OCI-LY1 (cell line): ENCODE measurements around the gene LRRC8B.

ENCODE experiments used
- CTCF ChIP-seq: fragments of 200-600 bp; sonication (generic), shearing (Covaris generic); IDR thresholded peaks from 2 replicates; pipeline ENCODE4 v1.5.1; 2017; ENCODE audit warnings: mild to moderate bottlenecking, antibody characterized with exemption, low read length, moderate library complexity, mixed read lengths
- EZH2 ChIP-seq: fragments of 200-600 bp; sonication (generic), shearing (Covaris generic); IDR thresholded peaks from 2 replicates; pipeline ENCODE4 v1.8.0; 2017; ENCODE audit warnings: borderline replicate concordance, mixed run types, mild to moderate bottlenecking, antibody characterized with exemption, low read length, moderate library complexity, mixed read lengths

- TF ChIP-seq CTCF (no peak), EZH2 (no peak)
Measured at GRCh38 chr1:89502042-89502441, 22.6 kb upstream of the LRRC8B start.
